Measurements from ENCODE around the gene TNFAIP2. TPM values are rescaled to one million over a fixed set of nuclear protein-coding genes. Genes with fewer than 3 reads are reported as not detected.
A peak's percentile ranks its signal among the peaks of the same experiment; 100 is the strongest.

Gene TNFAIP2
- total RNA-seq, 2 experiments from 2014 or later = not detected

GRCh38 chr14:103078420-103078749 lies 44.9 kb upstream of the TNFAIP2 start:
- H4K20me1 ChIP-seq (ENCODE audit: insufficient read depth, low read length) = no peaks in the 10 kb centered on the region
- no peak overlapping the region for H3K27ac ChIP-seq (ENCODE audit: low read depth, low read length, poor library complexity, severe bottlenecking)
- no peak overlapping the region for H2AFZ ChIP-seq (ENCODE audit: low read length)
- ChIA-PET CTCF (ENCODE audit: unreplicated experiment) (interaction anchor here (1.4 kb wide), 1 partner anchor 27 kb away, joined by 5 read pairs; no protein-coding TSS in a partner anchor), POLR2A (interaction anchor here (1.1 kb wide), 1 partner anchor 22 kb away, joined by 9 read pairs; no protein-coding TSS in a partner anchor)
- intact Hi-C loops (cut with micrococcal nuclease; ENCODE audit: unreplicated experiment) = loop anchor here (1.0 kb wide), 4 partner anchors 27 to 214 kb away; no protein-coding TSS in a partner anchor
- no peaks in the 10 kb centered on the region for H3K36me3 ChIP-seq (ENCODE audit: insufficient read depth, low read length)
- no peak overlapping the region for H3K4me2 ChIP-seq (ENCODE audit: low read length)
- DNase-seq (ENCODE audit: low spot score) = peak; percentile 83
- no peaks in the 10 kb centered on the region for H3K9me2 ChIP-seq (ENCODE audit: insufficient read depth, low read length)
- H3K4me3 ChIP-seq (ENCODE audit: low read depth, low read length, poor library complexity, severe bottlenecking) = no peak overlapping the region
- no peaks in the 10 kb centered on the region for H3K79me2 ChIP-seq (ENCODE audit: insufficient read depth, low read depth, low read length)
- no peak for TF ChIP-seq EZH2phosphoT487 (IDR thresholded peaks at IDR 0.05; ENCODE audit: borderline replicate concordance, low read depth, low read length)
- TF ChIP-seq, protein P1, sequence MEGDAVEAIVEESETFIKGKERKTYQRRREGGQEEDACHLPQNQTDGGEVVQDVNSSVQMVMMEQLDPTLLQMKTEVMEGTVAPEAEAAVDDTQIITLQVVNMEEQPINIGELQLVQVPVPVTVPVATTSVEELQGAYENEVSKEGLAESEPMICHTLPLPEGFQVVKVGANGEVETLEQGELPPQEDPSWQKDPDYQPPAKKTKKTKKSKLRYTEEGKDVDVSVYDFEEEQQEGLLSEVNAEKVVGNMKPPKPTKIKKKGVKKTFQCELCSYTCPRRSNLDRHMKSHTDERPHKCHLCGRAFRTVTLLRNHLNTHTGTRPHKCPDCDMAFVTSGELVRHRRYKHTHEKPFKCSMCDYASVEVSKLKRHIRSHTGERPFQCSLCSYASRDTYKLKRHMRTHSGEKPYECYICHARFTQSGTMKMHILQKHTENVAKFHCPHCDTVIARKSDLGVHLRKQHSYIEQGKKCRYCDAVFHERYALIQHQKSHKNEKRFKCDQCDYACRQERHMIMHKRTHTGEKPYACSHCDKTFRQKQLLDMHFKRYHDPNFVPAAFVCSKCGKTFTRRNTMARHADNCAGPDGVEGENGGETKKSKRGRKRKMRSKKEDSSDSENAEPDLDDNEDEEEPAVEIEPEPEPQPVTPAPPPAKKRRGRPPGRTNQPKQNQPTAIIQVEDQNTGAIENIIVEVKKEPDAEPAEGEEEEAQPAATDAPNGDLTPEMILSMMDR (conservative IDR thresholded peaks at IDR 0.05; ENCODE audit: low read length) = peak; percentile 80
- no TSS peak for BruUV-seq (replicated peaks)
- H3K9me3 ChIP-seq (ENCODE audit: low read length) = no peaks in the 10 kb centered on the region
- H3K4me1 ChIP-seq (ENCODE audit: insufficient read depth, low read length, poor library complexity, severe bottlenecking) = peaks cover 4% of the 10 kb centered on the region

DNA sequence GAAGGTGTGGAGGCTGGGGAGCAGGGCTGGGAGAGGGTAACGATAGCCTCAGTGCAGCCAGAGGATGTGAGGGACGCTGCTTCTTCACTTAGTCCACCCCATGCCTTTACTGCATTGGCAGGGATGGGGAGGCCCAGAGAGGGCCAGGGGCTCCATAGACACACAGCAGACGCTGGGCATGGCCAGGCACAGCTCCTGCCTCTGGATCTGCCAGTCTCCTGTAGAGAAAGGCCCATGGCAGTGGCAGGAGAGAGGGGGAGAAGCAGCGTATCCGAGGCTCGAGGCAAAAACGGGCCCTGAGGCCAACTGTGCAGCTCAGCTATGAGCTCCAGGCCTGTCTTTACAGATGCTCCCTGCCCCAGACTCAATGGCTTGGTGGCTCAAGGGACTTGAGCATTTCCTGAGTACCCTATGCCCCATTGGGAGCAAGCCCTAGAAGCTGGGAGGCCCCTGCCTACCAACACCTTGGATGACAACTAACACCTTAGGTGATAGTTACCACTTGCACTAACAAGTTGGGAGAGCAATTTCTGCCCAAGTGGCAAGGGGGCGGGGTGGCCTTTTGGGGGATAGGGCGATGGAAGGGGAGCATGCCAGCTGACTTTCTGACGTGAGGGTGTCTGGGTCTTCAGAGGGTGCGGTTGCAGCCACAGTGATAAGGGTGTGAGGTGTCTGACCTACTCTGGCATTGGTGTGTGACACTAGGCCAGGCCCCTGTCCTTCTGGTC lies 44.2 kb upstream of the TNFAIP2 start:
- intact Hi-C loops (cut with micrococcal nuclease; ENCODE audit: unreplicated experiment) = loop anchor here (1.0 kb wide), 4 partner anchors 26 to 213 kb away; no protein-coding TSS in a partner anchor

More for the DNA sequence above, 44.2 kb upstream of the TNFAIP2 start:
- H2AFZ ChIP-seq (ENCODE audit: low read length) = no peak overlapping the region
- no peak overlapping the region for H3K27ac ChIP-seq (ENCODE audit: low read depth, low read length, poor library complexity, severe bottlenecking)
- H3K79me2 ChIP-seq (ENCODE audit: insufficient read depth, low read depth, low read length) = no peaks in the 10 kb centered on the region
- peaks cover 4% of the 10 kb centered on the region for H3K4me1 ChIP-seq (ENCODE audit: insufficient read depth, low read length, poor library complexity, severe bottlenecking)
- no TSS peak for BruUV-seq (replicated peaks)
- no peaks in the 10 kb centered on the region for H3K36me3 ChIP-seq (ENCODE audit: insufficient read depth, low read length)
- no peak for TF ChIP-seq EZH2phosphoT487 (IDR thresholded peaks at IDR 0.05; ENCODE audit: borderline replicate concordance, low read depth, low read length)
- TF ChIP-seq, protein P1 (conservative IDR thresholded peaks at IDR 0.05; ENCODE audit: low read length) = no peak
- H3K9me3 ChIP-seq (ENCODE audit: low read length) = no peaks in the 10 kb centered on the region
- ChIA-PET POLR2A (interaction anchor here (1.1 kb wide), 1 partner anchor 21 kb away, joined by 9 read pairs; no protein-coding TSS in a partner anchor), CTCF (ENCODE audit: unreplicated experiment) (interaction anchor here (1.4 kb wide), 1 partner anchor 26 kb away, joined by 5 read pairs; no protein-coding TSS in a partner anchor)
- H4K20me1 ChIP-seq (ENCODE audit: insufficient read depth, low read length) = no peaks in the 10 kb centered on the region
- DNase-seq (ENCODE audit: low spot score) = no peak
- H3K4me3 ChIP-seq (ENCODE audit: low read depth, low read length, poor library complexity, severe bottlenecking) = no peak overlapping the region
- H3K9me2 ChIP-seq (ENCODE audit: insufficient read depth, low read length) = no peaks in the 10 kb centered on the region
- no peak overlapping the region for H3K4me2 ChIP-seq (ENCODE audit: low read length)
